HepG2 (cell line): ENCODE measurements around the gene METTL15. TPM values are rescaled to one million over a fixed set of nuclear protein-coding genes. Genes with fewer than 3 reads are reported as not detected.

Experiments used
- ATAC-seq: fragments of 200-7000 bp; cut with Tn5 transposase; 3 replicates; pipeline ENCODE4 v1.9.1; 2020; ENCODE audit warnings: mild to moderate bottlenecking, moderate library complexity
- BruUV-seq: library from RNA; stranded (reverse); fragments of 400-500 nt; replicated peaks from 2 replicates; lab custom pipeline; 2021; lab: Mats Ljungman, UMichigan
- CTCF ChIA-PET: fragments of 300-600 bp; formaldehyde crosslinking; extraction: SDS; loops from one replicate; lab custom pipeline; 2021; ENCODE audit warnings: low total read pairs, inconsistent platforms, low intra/inter-chr PET ratio; lab: Yijun Ruan, JAX
- POLR2A ChIA-PET: fragments of 350-600 bp; sonication (Branson Sonifier 250); formaldehyde crosslinking; loops from one replicate; lab custom pipeline; 2020; ENCODE audit warnings: antibody characterized with exemption, inconsistent platforms; lab: Yijun Ruan, JAX
- DNase-seq: peaks from one replicate; pipeline ENCODE4 v3.0.0-alpha.2; 2015; ENCODE audit warnings: low spot score
- FAIRE-seq: peaks from 3 replicates; lab custom pipeline; 2011; peaks lifted over from hg19 to GRCh38; lab: Jason Lieb, UNC
- H2AFZ ChIP-seq: one replicate; pipeline ENCODE4 v1.6.1; 2011; ENCODE audit warnings: low read length, inconsistent platforms
- H3K27ac ChIP-seq: fragments of 300-600 bp; 3 replicates; pipeline ENCODE4 v1.8.0; 2011; ENCODE audit warnings: mixed run types, mild to moderate bottlenecking, mixed read lengths, low read length, inconsistent platforms; ENCODE audit not compliant: insufficient read depth; ENCODE audit errors: extremely low read length
- H3K27me3 ChIP-seq, 2 experiments: fragments of 200-600 bp in 1 of 2; 2 replicates in 1 of 2; 3 replicates in 1 of 2; pipeline versions ENCODE4 v1.6.0 to v1.8.0; 2011; ENCODE audit warnings: low read length in 2 of 2, mild to moderate bottlenecking in 2 of 2, moderate library complexity in 2 of 2, inconsistent platforms in 1 of 2; ENCODE audit not compliant: insufficient read depth in 2 of 2, control insufficient read depth in 1 of 2
- H3K36me3 ChIP-seq, 2 experiments: fragments of 200-600 bp in 1 of 2; replicated peaks in 1 of 2; 2 replicates in 1 of 2; 3 replicates in 1 of 2; pipeline versions ENCODE4 v1.5.1 to v1.8.0; 2011; ENCODE audit warnings: low read length in 2 of 2, inconsistent platforms in 1 of 2; ENCODE audit not compliant: insufficient read depth in 2 of 2, control insufficient read depth in 1 of 2
- H3K4me1 ChIP-seq: 2 replicates; pipeline ENCODE4 v1.5.1; 2012; ENCODE audit warnings: low read length, inconsistent platforms; ENCODE audit not compliant: insufficient read depth
- H3K4me2 ChIP-seq: 2 replicates; pipeline ENCODE4 v1.6.0; 2011; ENCODE audit warnings: low read depth, low read length, inconsistent platforms
- H3K4me3 ChIP-seq, 3 experiments: fragments of 200-600 bp in 1 of 3; sonication (generic), shearing (Covaris generic) in 1 of 3; replicated peaks in 1 of 3; 2 replicates each; pipeline ENCODE4 v1.5.1; 2011 to 2016; ENCODE audit warnings: low read length in 3 of 3, inconsistent platforms in 2 of 3, low read depth in 2 of 3, mild to moderate bottlenecking in 2 of 3, control low read depth in 1 of 3, mixed read lengths in 1 of 3; ENCODE audit not compliant: insufficient read depth in 1 of 3
- H3K79me2 ChIP-seq: one replicate; pipeline ENCODE4 v1.6.1; 2011; ENCODE audit warnings: low read length, inconsistent platforms; ENCODE audit not compliant: insufficient read depth
- H3K9ac ChIP-seq: 2 replicates; pipeline ENCODE4 v1.6.0; 2011; ENCODE audit warnings: mild to moderate bottlenecking, low read depth, low read length, inconsistent platforms; ENCODE audit not compliant: insufficient read depth
- H3K9me3 ChIP-seq: 2 replicates; pipeline ENCODE4 v1.5.1; 2012; ENCODE audit warnings: mild to moderate bottlenecking, low read length
- H4K20me1 ChIP-seq: 2 replicates; pipeline ENCODE4 v1.6.0; 2011; ENCODE audit warnings: inconsistent platforms, mild to moderate bottlenecking, low read length, moderate library complexity; ENCODE audit not compliant: insufficient read depth
- HNRNPK ChIP-seq: fragments of 200-400 bp; formaldehyde crosslinking; IDR thresholded peaks from 2 replicates; pipeline ENCODE4 v1.6.1; 2018; ENCODE audit warnings: low read length, low read depth, moderate library complexity, mild to moderate bottlenecking; ENCODE audit not compliant: poor library complexity, severe bottlenecking
- PRPF4 ChIP-seq: fragments of 200-400 bp; formaldehyde crosslinking; IDR thresholded peaks from 2 replicates; pipeline ENCODE4 v1.6.1; 2016; ENCODE audit warnings: low read length, low read depth; ENCODE audit not compliant: poor library complexity, severe bottlenecking
- ZNF337 ChIP-seq: sonication (generic); formaldehyde crosslinking; IDR thresholded peaks from 2 replicates; pipeline ENCODE4 v1.5.1; 2020; ENCODE audit warnings: missing genetic modification reagents, low read depth, mild to moderate bottlenecking, borderline replicate concordance
- ZNF850 ChIP-seq: sonication (generic); formaldehyde crosslinking; conservative IDR thresholded peaks from 2 replicates; pipeline ENCODE4 v1.9.0; 2021; ENCODE audit warnings: mild to moderate bottlenecking, missing genetic modification reagents
- WGBS: methylation state at CpG from one replicate; pipeline ENCODE4 v1.1.6; 2017; ENCODE audit warnings: low lambda C conversion rate; 5-methylcytosine and 5-hydroxymethylcytosine counted together
- in situ Hi-C: cut with HindIII; loops from 2 replicates; pipeline ENCODE4 v1.10.0; 2017; ENCODE audit warnings: low pct_unique_long_range_greater_than_20kb; ENCODE audit not compliant: extremely low pct_ligation_motif_present
- intact Hi-C: fragments of 100-400 bp; cut with micrococcal nuclease; formaldehyde crosslinking; loops from one replicate; pipeline ENCODE4 v1.10.0; 2022; ENCODE audit not compliant: unreplicated experiment
- polyA plus RNA-seq, 8 experiments: library from polyadenylated mRNA; depleted of rRNA in 3 of 8; stranded (reverse) in 7 of 8; unstranded in 1 of 8; fragments of >200 nt; fragmentation: Illumina TruSeq in 4 of 8; extraction: Trizol in 4 of 8; gene quantifications; 2 replicates each; pipeline versions ENCODE4 v1.2.1 to v1.2.3, GENCODE V29; 2011 to 2016; ENCODE audit warnings: low read depth in 4 of 8, missing spikeins in 1 of 8, mixed read lengths in 1 of 8; ENCODE audit not compliant: insufficient read depth in 1 of 8
- total RNA-seq, 5 experiments: library from RNA; depleted of rRNA; stranded (reverse); fragments of >200 nt; fragmentation: Illumina TruSeq; extraction: Trizol; gene quantifications; 2 replicates each; pipeline ENCODE4 v1.2.3, GENCODE V29; 2016; ENCODE audit warnings: low read depth in 1 of 5
- TF ChIP-seq, protein P1 (sequence below): sonication (generic); formaldehyde crosslinking; IDR thresholded peaks from 2 replicates; pipeline ENCODE4 v1.5.0; 2020; ENCODE audit warnings: mild to moderate bottlenecking, missing genetic modification reagents, borderline replicate concordance

METTL15 gene
- total and polyA plus RNA-seq, 2 of the 13 experiments (the other 11 are each of a cell fraction or from before 2014, with no cell fraction given), result 6.5 to 14.0 TPM

DNA sequence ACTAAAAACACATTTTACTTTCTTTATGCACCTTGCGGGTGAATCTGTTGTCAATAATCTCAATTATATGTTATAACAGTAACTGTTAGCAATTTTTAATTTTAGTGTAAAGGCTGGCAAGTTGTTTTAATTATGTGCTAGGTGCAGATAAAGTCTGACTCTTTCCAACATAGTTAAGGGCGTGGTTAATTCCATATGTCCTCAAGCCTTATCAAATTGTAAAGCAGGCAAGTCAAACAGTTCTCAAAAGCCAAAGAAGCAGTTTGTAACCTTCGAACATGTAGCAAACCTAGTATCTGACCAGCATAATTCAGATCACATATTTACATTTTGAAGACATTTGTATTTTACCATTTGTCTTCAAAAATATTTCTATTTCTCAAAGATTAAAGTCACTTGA lies 29.2 kb downstream of the METTL15 start:
- BruUV-seq, result no TSS peak
- 97% methylated on average over 3 of the region's 3 CpGs for WGBS
- Histone ChIP-seq H3K27ac (no peak overlapping the region), H3K9me3 (peaks cover 24% of the 10 kb centered on the region), H4K20me1 (no peaks in the 10 kb centered on the region), H3K4me3 (no peak overlapping the region)
- intact Hi-C loops, result no loop called here
- CTCF ChIA-PET, result no interaction called here
- TF ChIP-seq PRPF4, result no peak
- TF ChIP-seq ZNF850 (CRISPR knock-in tag), result no peak
- TF ChIP-seq HNRNPK, result no peak
- TF ChIP-seq, protein P1, sequence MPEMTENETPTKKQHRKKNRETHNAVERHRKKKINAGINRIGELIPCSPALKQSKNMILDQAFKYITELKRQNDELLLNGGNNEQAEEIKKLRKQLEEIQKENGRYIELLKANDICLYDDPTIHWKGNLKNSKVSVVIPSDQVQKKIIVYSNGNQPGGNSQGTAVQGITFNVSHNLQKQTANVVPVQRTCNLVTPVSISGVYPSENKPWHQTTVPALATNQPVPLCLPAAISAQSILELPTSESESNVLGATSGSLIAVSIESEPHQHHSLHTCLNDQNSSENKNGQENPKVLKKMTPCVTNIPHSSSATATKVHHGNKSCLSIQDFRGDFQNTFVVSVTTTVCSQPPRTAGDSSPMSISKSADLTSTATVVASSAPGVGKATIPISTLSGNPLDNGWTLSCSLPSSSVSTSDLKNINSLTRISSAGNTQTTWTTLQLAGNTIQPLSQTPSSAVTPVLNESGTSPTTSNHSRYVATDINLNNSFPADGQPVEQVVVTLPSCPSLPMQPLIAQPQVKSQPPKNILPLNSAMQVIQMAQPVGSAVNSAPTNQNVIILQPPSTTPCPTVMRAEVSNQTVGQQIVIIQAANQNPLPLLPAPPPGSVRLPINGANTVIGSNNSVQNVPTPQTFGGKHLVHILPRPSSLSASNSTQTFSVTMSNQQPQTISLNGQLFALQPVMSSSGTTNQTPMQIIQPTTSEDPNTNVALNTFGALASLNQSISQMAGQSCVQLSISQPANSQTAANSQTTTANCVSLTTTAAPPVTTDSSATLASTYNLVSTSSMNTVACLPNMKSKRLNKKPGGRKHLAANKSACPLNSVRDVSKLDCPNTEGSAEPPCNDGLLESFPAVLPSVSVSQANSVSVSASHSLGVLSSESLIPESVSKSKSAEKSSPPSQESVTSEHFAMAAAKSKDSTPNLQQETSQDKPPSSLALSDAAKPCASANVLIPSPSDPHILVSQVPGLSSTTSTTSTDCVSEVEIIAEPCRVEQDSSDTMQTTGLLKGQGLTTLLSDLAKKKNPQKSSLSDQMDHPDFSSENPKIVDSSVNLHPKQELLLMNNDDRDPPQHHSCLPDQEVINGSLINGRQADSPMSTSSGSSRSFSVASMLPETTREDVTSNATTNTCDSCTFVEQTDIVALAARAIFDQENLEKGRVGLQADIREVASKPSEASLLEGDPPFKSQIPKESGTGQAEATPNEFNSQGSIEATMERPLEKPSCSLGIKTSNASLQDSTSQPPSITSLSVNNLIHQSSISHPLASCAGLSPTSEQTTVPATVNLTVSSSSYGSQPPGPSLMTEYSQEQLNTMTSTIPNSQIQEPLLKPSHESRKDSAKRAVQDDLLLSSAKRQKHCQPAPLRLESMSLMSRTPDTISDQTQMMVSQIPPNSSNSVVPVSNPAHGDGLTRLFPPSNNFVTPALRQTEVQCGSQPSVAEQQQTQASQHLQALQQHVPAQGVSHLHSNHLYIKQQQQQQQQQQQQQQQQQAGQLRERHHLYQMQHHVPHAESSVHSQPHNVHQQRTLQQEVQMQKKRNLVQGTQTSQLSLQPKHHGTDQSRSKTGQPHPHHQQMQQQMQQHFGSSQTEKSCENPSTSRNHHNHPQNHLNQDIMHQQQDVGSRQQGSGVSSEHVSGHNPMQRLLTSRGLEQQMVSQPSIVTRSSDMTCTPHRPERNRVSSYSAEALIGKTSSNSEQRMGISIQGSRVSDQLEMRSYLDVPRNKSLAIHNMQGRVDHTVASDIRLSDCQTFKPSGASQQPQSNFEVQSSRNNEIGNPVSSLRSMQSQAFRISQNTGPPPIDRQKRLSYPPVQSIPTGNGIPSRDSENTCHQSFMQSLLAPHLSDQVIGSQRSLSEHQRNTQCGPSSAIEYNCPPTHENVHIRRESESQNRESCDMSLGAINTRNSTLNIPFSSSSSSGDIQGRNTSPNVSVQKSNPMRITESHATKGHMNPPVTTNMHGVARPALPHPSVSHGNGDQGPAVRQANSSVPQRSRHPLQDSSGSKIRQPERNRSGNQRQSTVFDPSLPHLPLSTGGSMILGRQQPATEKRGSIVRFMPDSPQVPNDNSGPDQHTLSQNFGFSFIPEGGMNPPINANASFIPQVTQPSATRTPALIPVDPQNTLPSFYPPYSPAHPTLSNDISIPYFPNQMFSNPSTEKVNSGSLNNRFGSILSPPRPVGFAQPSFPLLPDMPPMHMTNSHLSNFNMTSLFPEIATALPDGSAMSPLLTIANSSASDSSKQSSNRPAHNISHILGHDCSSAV (CRISPR knock-in tag), result no peak
- TF ChIP-seq ZNF337 (CRISPR knock-in tag), result no peak
- TF ChIP-seq, all 625 proteins: peak for 0
- in situ Hi-C loops, result no loop called here
- ATAC-seq (no peak), FAIRE-seq (no peak), DNase-seq (no peak)
- no peaks in the 10 kb centered on the region for H3K4me1 ChIP-seq
- H3K4me2 ChIP-seq, result no peak overlapping the region
- H3K27me3 ChIP-seq, result no peaks in the 10 kb centered on the region
- H3K9ac ChIP-seq, result no peak overlapping the region
- H3K79me2 ChIP-seq, result no peaks in the 10 kb centered on the region
- POLR2A ChIA-PET, result no interaction called here
- no peak overlapping the region for H2AFZ ChIP-seq
- peaks cover 0 to 13% of the 10 kb centered on the region in 2 experiments; a peak in 1 of 5 replicates for H3K36me3 ChIP-seq
